ENCODE measurements around the gene FOXO6. TPM values are rescaled to one million over a fixed set of nuclear protein-coding genes. Genes with fewer than 3 reads are reported as not detected.

The FOXO6 gene
- total and polyA plus RNA-seq, 2 experiments from 2014 or later = 0.68 to 4.2 TPM

DNA sequence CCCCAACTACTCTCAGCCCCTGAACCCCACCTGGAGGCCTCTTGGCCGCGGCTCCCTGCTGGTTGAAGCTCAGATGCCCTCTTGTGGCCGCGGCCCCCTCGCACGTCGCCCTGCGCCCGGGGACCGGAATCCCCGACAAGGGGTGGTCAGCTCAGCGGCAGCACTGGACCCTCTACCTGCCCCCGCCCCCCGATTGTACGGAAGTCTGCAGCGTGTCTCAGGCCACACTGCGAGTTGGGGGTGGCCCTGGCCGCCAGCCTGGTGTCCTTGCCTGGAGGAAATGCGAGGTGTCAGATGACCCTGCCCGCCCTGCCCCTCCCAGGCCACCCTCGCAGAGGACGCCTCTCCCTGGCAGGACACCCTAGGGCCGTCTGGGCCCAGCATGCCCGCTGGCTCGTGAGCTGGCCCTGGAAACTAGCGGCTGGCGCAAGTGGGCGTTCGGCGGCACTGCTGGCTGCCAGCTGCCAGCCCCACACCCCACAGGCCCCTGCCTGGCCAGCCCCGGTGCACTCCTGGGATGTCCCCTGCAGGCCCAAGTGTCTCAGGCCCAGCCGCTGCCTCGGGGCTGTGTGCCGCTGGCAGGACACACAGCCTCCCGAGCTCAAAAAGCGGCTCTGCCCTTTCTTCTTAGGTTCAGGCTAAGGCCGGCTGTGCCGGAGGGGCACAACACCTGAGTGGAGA lies 62.4 kb downstream of the FOXO6 start:
- no peaks in the 10 kb centered on the region for H3K79me2 ChIP-seq (replicated peaks; ENCODE audit: insufficient read depth)
- H3K4me2 ChIP-seq = no peak overlapping the region
- Mint-ChIP-seq H3K4me3 (no peak overlapping the region), H3K27me3 (ENCODE audit: insufficient read depth, low read depth, poor library complexity) (peaks cover 5% of the 10 kb centered on the region), H3K27ac (no peak overlapping the region), H3K36me3 (ENCODE audit: low read depth) (no peaks in the 10 kb centered on the region), H3K9me3 (no peaks in the 10 kb centered on the region), H3K4me1 (peaks cover 10% of the 10 kb centered on the region)
- no peak overlapping the region for H3K4me3 ChIP-seq
- peaks cover 8% of the 10 kb centered on the region; the same call in 1 of the 2 replicates for H3F3A ChIP-seq (replicated peaks; ENCODE audit: low read depth)
- DNase-seq (ENCODE audit: low spot score) = peak; percentile 70
- H3K27ac ChIP-seq (ENCODE audit: low read depth) = no peak overlapping the region
- peak; percentile 50 to 81 for TF ChIP-seq CTCF (conservative IDR thresholded peaks at IDR 0.05; ENCODE audit: low read depth in 2 of 2)
- TF ChIP-seq JUNB (IDR thresholded peaks at IDR 0.05; ENCODE audit: unreplicated experiment) = no peak
- TF ChIP-seq POLR2AphosphoS5 (IDR thresholded peaks at IDR 0.05; ENCODE audit: low read depth) = no peak
- no peaks in the 10 kb centered on the region for H3K36me3 ChIP-seq (ENCODE audit: insufficient read depth)
- no peaks in the 10 kb centered on the region for H4K20me1 ChIP-seq (replicated peaks; ENCODE audit: insufficient read depth)
- H3K9me2 ChIP-seq (ENCODE audit: insufficient read depth) = no peaks in the 10 kb centered on the region
- H2AFZ ChIP-seq = no peak overlapping the region; the same call in 1 of the 2 replicates
- H3K4me1 ChIP-seq (ENCODE audit: insufficient read depth) = no peaks in the 10 kb centered on the region
- ATAC-seq = peak; percentile 71
- no peaks in the 10 kb centered on the region for H3K27me3 ChIP-seq (ENCODE audit: insufficient read depth)

GRCh38 chr1:41424581-41425118 lies 63.4 kb downstream of the FOXO6 start:
- Mint-ChIP-seq H3K4me3 (no peak overlapping the region), H3K9me3 (no peaks in the 10 kb centered on the region), H3K27ac (no peak overlapping the region), H3K4me1 (peaks cover 10% of the 10 kb centered on the region), H3K27me3 (ENCODE audit: insufficient read depth, low read depth, poor library complexity) (peaks cover 5% of the 10 kb centered on the region), H3K36me3 (ENCODE audit: low read depth) (no peaks in the 10 kb centered on the region)
- Histone ChIP-seq H2AFZ (no peak overlapping the region), H3K27ac (ENCODE audit: low read depth) (no peak overlapping the region), H3K36me3 (ENCODE audit: insufficient read depth) (no peaks in the 10 kb centered on the region), H4K20me1 (replicated peaks; ENCODE audit: insufficient read depth) (no peaks in the 10 kb centered on the region), H3K4me3 (no peak overlapping the region), H3K27me3 (ENCODE audit: insufficient read depth) (no peaks in the 10 kb centered on the region), H3K4me1 (ENCODE audit: insufficient read depth) (no peaks in the 10 kb centered on the region), H3K79me2 (replicated peaks; ENCODE audit: insufficient read depth) (no peaks in the 10 kb centered on the region), H3K9me2 (ENCODE audit: insufficient read depth) (no peaks in the 10 kb centered on the region), H3K4me2 (no peak overlapping the region), H3F3A (replicated peaks; ENCODE audit: low read depth) (peaks cover 8% of the 10 kb centered on the region; the same call in 1 of the 2 replicates)
- no peak for DNase-seq (ENCODE audit: low spot score)
- no peak for ATAC-seq
- TF ChIP-seq NANOG (IDR thresholded peaks at IDR 0.05; ENCODE audit: borderline replicate concordance) (no peak), EZH2phosphoT487 (IDR thresholded peaks at IDR 0.05; ENCODE audit: unreplicated experiment) (no peak)

- no peaks in the 10 kb centered on the region for H4K20me1 ChIP-seq (replicated peaks; ENCODE audit: insufficient read depth)
- H3K4me2 ChIP-seq = no peak overlapping the region
- Mint-ChIP-seq H3K4me1 (peaks cover 6% of the 10 kb centered on the region), H3K4me3 (no peak overlapping the region), H3K36me3 (ENCODE audit: low read depth) (no peaks in the 10 kb centered on the region), H3K27ac (no peak overlapping the region), H3K27me3 (ENCODE audit: insufficient read depth, low read depth, poor library complexity) (peaks cover 5% of the 10 kb centered on the region), H3K9me3 (no peaks in the 10 kb centered on the region)
- no peak overlapping the region for H2AFZ ChIP-seq
- no peak for ATAC-seq
- H3K4me1 ChIP-seq (ENCODE audit: insufficient read depth) = no peaks in the 10 kb centered on the region
- DNase-seq (ENCODE audit: low spot score) = no peak
- no peaks in the 10 kb centered on the region for H3K36me3 ChIP-seq (ENCODE audit: insufficient read depth)
- H3K27ac ChIP-seq (ENCODE audit: low read depth) = no peak overlapping the region
- H3K9me2 ChIP-seq (ENCODE audit: insufficient read depth) = no peaks in the 10 kb centered on the region
- H3K27me3 ChIP-seq (ENCODE audit: insufficient read depth) = no peaks in the 10 kb centered on the region
- peaks cover 8% of the 10 kb centered on the region; the same call in 1 of the 2 replicates for H3F3A ChIP-seq (replicated peaks; ENCODE audit: low read depth)
- no peaks in the 10 kb centered on the region for H3K79me2 ChIP-seq (replicated peaks; ENCODE audit: insufficient read depth)
- H3K4me3 ChIP-seq = no peak overlapping the region
- TF ChIP-seq ZNF114 (CRISPR knock-in tag; IDR thresholded peaks at IDR 0.05) = no peak
- TF ChIP-seq CTCF (conservative IDR thresholded peaks at IDR 0.05; ENCODE audit: low read depth in 2 of 2) = no peak
- no peak for TF ChIP-seq REST (IDR thresholded peaks at IDR 0.05; ENCODE audit: unreplicated experiment)
- TF ChIP-seq EZH2 (IDR thresholded peaks at IDR 0.05; ENCODE audit: low read depth, unreplicated experiment) = no peak
Measured at GRCh38 chr1:41425369-41425768, 64.1 kb downstream of the FOXO6 start.
